Pancreas (tissue), 10 donors: ENCODE measurements around the gene CHMP2B. TPM values are rescaled to one million over a fixed set of nuclear protein-coding genes. Genes with fewer than 3 reads are reported as not detected.

Experiments used
- ATAC-seq, 4 donors: fragments of 200-7000 bp; cut with Tn5 transposase; one replicate each; pipeline versions ENCODE4 v1.8.0 to v1.9.1; 2020; ENCODE audit warnings: mild to moderate bottlenecking in 4 of 4, moderate library complexity in 4 of 4
- DNase-seq, 6 donors: peaks; one replicate each; pipeline ENCODE4 v3.0.0-alpha.2; 2020
- FAIRE-seq: peaks from 2 replicates; lab custom pipeline; 2012; peaks lifted over from hg19 to GRCh38; lab: Jason Lieb, UNC
- H3K27ac ChIP-seq, 4 donors: fragments of 200-600 bp; sonication (generic); 1 replicate in 3 of 4; 2 replicates in 1 of 4; pipeline versions ENCODE4 v1.5.0 to v1.8.0; 2020
- H3K27me3 ChIP-seq, 4 donors: fragments of 200-600 bp; one replicate each; pipeline ENCODE4 v1.8.0; 2021
- H3K36me3 ChIP-seq, 3 donors: fragments of 200-600 bp; sonication (generic) in 1 of 3; one replicate each; pipeline versions ENCODE4 v1.5.0 to v1.8.0; 2020 to 2021
- H3K4me1 ChIP-seq, 3 donors: fragments of 200-600 bp; one replicate each; pipeline ENCODE4 v1.8.0; 2021
- H3K4me3 ChIP-seq, 4 donors: fragments of 200-600 bp; sonication (generic) in 2 of 4; one replicate each; pipeline versions ENCODE4 v1.5.0 to v1.8.0; 2020 to 2021
- H3K9me3 ChIP-seq, 4 donors: fragments of 200-600 bp; one replicate each; pipeline ENCODE4 v1.8.0; 2021
- WGBS, 2 donors: extraction: QIAGEN DNeasy Blood & Tissue Kit; methylation state at CpG; one replicate each; pipeline ENCODE4 v1.1.7; 2013; 5-methylcytosine and 5-hydroxymethylcytosine counted together
- intact Hi-C, 3 donors: fragments of 100-400 bp; cut with DNase I; formaldehyde crosslinking; loops; one replicate each; pipeline versions ENCODE4 v1.11.1 to v1.14.2; 2022
- polyA plus RNA-seq, 2 donors: library from polyadenylated mRNA; stranded (reverse); fragments of 200-250 nt; gene quantifications; one replicate each; pipeline ENCODE4 v1.2.3, GENCODE V29; 2013
- total RNA-seq, 6 donors: library from RNA; stranded (reverse); fragmentation: NEBNext Ultra II Directional in 4 of 6; extraction: Animal tissue kit (Norgen Biotek cat#: 25700) in 4 of 6; gene quantifications; one replicate each; pipeline versions ENCODE4 v1.2.1 to v1.2.4, GENCODE V29; 2021 to 2023
- TF ChIP-seq, protein P1 (sequence below), 4 donors: fragments of 200-600 bp; sonication (generic) in 3 of 4; IDR thresholded peaks; one replicate each; pipeline versions ENCODE4 v1.5.0 to v1.8.0; 2021; ENCODE audit warnings: antibody characterized with exemption in 4 of 4
- donor health status: healthy with polysubstance abuse.
- donor health status: DM: no; HTN: no; CAD: no; lungs with moderate emphysema.
- donor health status: DM: no; HTN: no; CAD: no.
- donor health status: control.
- donor health status: control.
- donor health status: Bipolar disorder and iron deficiency.
- donor health status: DM: yes; HTN: yes; CAD: no.
- donor health status: DM: no; HTN: no; CAD: no.
- donor health status: DM: no; HTN: no; CAD: no.
- donor health status: DM: yes; HTN: yes; CAD: no.

Gene CHMP2B
- total and polyA plus RNA-seq, 8 donors: 10.3 to 29.0 (median 21.7) TPM

GRCh38 chr3:87191175-87191574 lies 35.9 kb upstream of the CHMP2B start:
- no peaks in the 10 kb centered on the region for H3K36me3 ChIP-seq
- H3K27me3 ChIP-seq: no peaks in the 10 kb centered on the region
- intact Hi-C loops: no loop called here
- no peaks in the 10 kb centered on the region for H3K4me1 ChIP-seq
- H3K9me3 ChIP-seq: no peaks in the 10 kb centered on the region
- H3K4me3 ChIP-seq: no peak overlapping the region
- ATAC-seq: no peak
- no peak for FAIRE-seq
- WGBS, 2 donors: 56 to 59% methylated on average over 2 of the region's 2 CpGs
- DNase-seq: no peak
- H3K27ac ChIP-seq: no peak overlapping the region
- TF ChIP-seq, protein P1, sequence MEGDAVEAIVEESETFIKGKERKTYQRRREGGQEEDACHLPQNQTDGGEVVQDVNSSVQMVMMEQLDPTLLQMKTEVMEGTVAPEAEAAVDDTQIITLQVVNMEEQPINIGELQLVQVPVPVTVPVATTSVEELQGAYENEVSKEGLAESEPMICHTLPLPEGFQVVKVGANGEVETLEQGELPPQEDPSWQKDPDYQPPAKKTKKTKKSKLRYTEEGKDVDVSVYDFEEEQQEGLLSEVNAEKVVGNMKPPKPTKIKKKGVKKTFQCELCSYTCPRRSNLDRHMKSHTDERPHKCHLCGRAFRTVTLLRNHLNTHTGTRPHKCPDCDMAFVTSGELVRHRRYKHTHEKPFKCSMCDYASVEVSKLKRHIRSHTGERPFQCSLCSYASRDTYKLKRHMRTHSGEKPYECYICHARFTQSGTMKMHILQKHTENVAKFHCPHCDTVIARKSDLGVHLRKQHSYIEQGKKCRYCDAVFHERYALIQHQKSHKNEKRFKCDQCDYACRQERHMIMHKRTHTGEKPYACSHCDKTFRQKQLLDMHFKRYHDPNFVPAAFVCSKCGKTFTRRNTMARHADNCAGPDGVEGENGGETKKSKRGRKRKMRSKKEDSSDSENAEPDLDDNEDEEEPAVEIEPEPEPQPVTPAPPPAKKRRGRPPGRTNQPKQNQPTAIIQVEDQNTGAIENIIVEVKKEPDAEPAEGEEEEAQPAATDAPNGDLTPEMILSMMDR (IDR thresholded peaks at IDR 0.05): no peak

GRCh38 chr3:87191641-87192040 lies 35.5 kb upstream of the CHMP2B start:
- Histone ChIP-seq H3K27ac (no peak overlapping the region), H3K36me3 (no peaks in the 10 kb centered on the region), H3K4me1 (no peaks in the 10 kb centered on the region), H3K27me3 (no peaks in the 10 kb centered on the region), H3K9me3 (no peaks in the 10 kb centered on the region), H3K4me3 (no peak overlapping the region)
- DNase-seq (no peak), ATAC-seq (no peak), FAIRE-seq (peak; percentile 47)
- intact Hi-C loops: no loop called here
- TF ChIP-seq, protein P1 (IDR thresholded peaks at IDR 0.05): no peak

- Histone ChIP-seq H3K4me3 (no peak overlapping the region), H3K9me3 (no peaks in the 10 kb centered on the region), H3K27ac (no peak overlapping the region), H3K36me3 (no peaks in the 10 kb centered on the region), H3K4me1 (peaks cover 0 to 6% (median 0%) of the 10 kb centered on the region in 3 donors), H3K27me3 (no peaks in the 10 kb centered on the region)
- no peak for FAIRE-seq
- TF ChIP-seq, protein P1 (IDR thresholded peaks at IDR 0.05): no peak
- DNase-seq: no peak
- WGBS, 2 donors: 63 to 65% methylated on average over 1 of the region's 1 CpG
- intact Hi-C loops: no loop called here
- ATAC-seq: no peak
These were observed 30.2 kb upstream of the CHMP2B start for GRCh38 chr3:87196879-87197278.

GRCh38 chr3:87197531-87197930 lies 29.6 kb upstream of the CHMP2B start:
- no peak overlapping the region for H3K27ac ChIP-seq
- intact Hi-C loops: no loop called here
- no peak overlapping the region for H3K4me3 ChIP-seq
- peaks cover 0 to 6% (median 0%) of the 10 kb centered on the region in 3 donors for H3K4me1 ChIP-seq
- TF ChIP-seq, protein P1 (IDR thresholded peaks at IDR 0.05): no peak
- 69 to 74% methylated on average over 4 of the region's 4 CpGs for WGBS, 2 donors
- FAIRE-seq: no peak
- H3K9me3 ChIP-seq: no peaks in the 10 kb centered on the region
- no peak for DNase-seq
- H3K36me3 ChIP-seq: no peaks in the 10 kb centered on the region
- ATAC-seq: peak in 2 of 4 donors; percentile 12 to 26
- H3K27me3 ChIP-seq: no peaks in the 10 kb centered on the region

GRCh38 chr3:87198774-87199173 lies 28.3 kb upstream of the CHMP2B start:
- H3K27ac ChIP-seq: no peak overlapping the region
- no peak for DNase-seq
- no peak for FAIRE-seq
- no peak overlapping the region for H3K4me3 ChIP-seq
- TF ChIP-seq, protein P1 (IDR thresholded peaks at IDR 0.05): no peak
- H3K4me1 ChIP-seq: peaks cover 0 to 10% (median 7%) of the 10 kb centered on the region in 3 donors
- no peaks in the 10 kb centered on the region for H3K27me3 ChIP-seq
- no peaks in the 10 kb centered on the region for H3K9me3 ChIP-seq
- intact Hi-C loops: no loop called here
- no peak for ATAC-seq
- H3K36me3 ChIP-seq: no peaks in the 10 kb centered on the region
